HG03103 (cell line): ENCODE data around the gene MYO1E.
A peak's percentile ranks its signal among the peaks of the same experiment; 100 is the strongest.

Experiments used
- ATAC-seq: cut with Tn5 transposase; IDR thresholded peaks from one replicate; pipeline ENCODE4 v1.9.1; 2021; ENCODE audit warnings: low read depth; ENCODE audit not compliant: unreplicated experiment

The MYO1E gene

GRCh38 chr15:59105854-59106253 lies 266.8 kb downstream of the MYO1E start:
- ATAC-seq, result no peak

- peak; percentile 97 for ATAC-seq
Observed at GRCh38 chr15:59104912-59105732, 267.5 kb downstream of the MYO1E start, which contains the start of gene CCNB2. Gene CCNB2 (plus strand): TSS chr15:59105146. CDS start chr15:59105269, 123 bp downstream.

GRCh38 chr15:59104602-59104911 lies 268.1 kb downstream of the MYO1E start:
- no peak for ATAC-seq

GRCh38 chr15:59099162-59099685 lies 273.4 kb downstream of the MYO1E start:
- no peak for ATAC-seq

GRCh38 chr15:59096429-59096828 lies 276.2 kb downstream of the MYO1E start:
- no peak for ATAC-seq

GRCh38 chr15:59094077-59094476 lies 278.6 kb downstream of the MYO1E start:
- ATAC-seq, result no peak

- ATAC-seq, result no peak
Observed at GRCh38 chr15:59087731-59088130, 284.9 kb downstream of the MYO1E start.
